Kidney (tissue), 22 donors: ENCODE results near the gene ZNF501. TPM values are rescaled to one million over a fixed set of nuclear protein-coding genes. Genes with fewer than 3 reads are reported as not detected.

Experiments
- DNase-seq, 5 donors: peaks; one replicate each; pipeline ENCODE4 v3.0.0-alpha.2; 2013 to 2020
- FAIRE-seq: peaks from 2 replicates; lab custom pipeline; 2012; peaks lifted over from hg19 to GRCh38; lab: Jason Lieb, UNC
- H3K27ac ChIP-seq, 2 donors: one replicate each; pipeline ENCODE4 v1.7.0; 2013; ENCODE audit warnings: low read depth in 2 of 2, low read length in 2 of 2, inconsistent platforms in 1 of 2
- H3K27me3 ChIP-seq: one replicate; pipeline ENCODE4 v1.7.1; 2013; ENCODE audit warnings: low read length, inconsistent platforms; ENCODE audit not compliant: control insufficient read depth, insufficient read depth
- H3K36me3 ChIP-seq, 3 donors: one replicate each; pipeline versions ENCODE4 v1.7.0 to v1.7.1; 2013; ENCODE audit warnings: low read length in 3 of 3, control low read depth in 1 of 3, inconsistent platforms in 1 of 3; ENCODE audit not compliant: insufficient read depth in 3 of 3, control insufficient read depth in 2 of 3
- H3K4me1 ChIP-seq, 3 donors: one replicate each; pipeline versions ENCODE4 v1.7.0 to v1.7.1; 2013; ENCODE audit warnings: low read length in 3 of 3, inconsistent platforms in 1 of 3, low read depth in 1 of 3; ENCODE audit not compliant: control insufficient read depth in 2 of 3, insufficient read depth in 2 of 3
- H3K4me3 ChIP-seq, 3 donors: one replicate each; pipeline versions ENCODE4 v1.7.0 to v1.8.1; 2013; ENCODE audit warnings: low read length in 3 of 3, control low read depth in 1 of 3, inconsistent platforms in 1 of 3
- H3K9ac ChIP-seq, 3 donors: one replicate each; pipeline versions ENCODE4 v1.7.0 to v1.7.1; 2013; ENCODE audit warnings: low read length in 3 of 3, control low read depth in 1 of 3, inconsistent platforms in 1 of 3
- H3K9me3 ChIP-seq, 3 donors: one replicate each; pipeline versions ENCODE4 v1.7.0 to v1.7.1; 2013; ENCODE audit warnings: low read length in 3 of 3, control low read depth in 1 of 3, inconsistent platforms in 1 of 3; ENCODE audit not compliant: control insufficient read depth in 2 of 3, insufficient read depth in 1 of 3
- intact Hi-C: fragments of 100-400 bp; cut with DNase I; formaldehyde crosslinking; loops from one replicate; pipeline ENCODE4 v1.11.1; 2022
- long read RNA-seq, 10 donors: library from polyadenylated mRNA in 1 of 10; unstranded in 1 of 10; transcript quantifications; one replicate each; pipeline ENCODE4 v2.0.0 and lab custom pipeline, GENCODE V29; 2021 to 2026
- polyA plus RNA-seq: library from polyadenylated mRNA; stranded (reverse); fragments of 350-450 nt; fragmentation: Illumina TruSeq; extraction: RNeasy Lipid Tissue Mini Kit (QIAGEN cat#74804); gene quantifications from one replicate; pipeline ENCODE4 v1.2.3, GENCODE V29; 2014; ENCODE audit warnings: low read depth, low replicate concordance; ENCODE audit not compliant: insufficient read depth
- total RNA-seq: library from RNA; stranded (reverse); fragmentation: NEBNext Ultra II Directional; extraction: Animal tissue kit (Norgen Biotek cat#: 25700); gene quantifications from one replicate; pipeline ENCODE4 v1.2.1, GENCODE V29; 2021
- TF ChIP-seq, protein P1 (sequence below): IDR thresholded peaks from 3 replicates; pipeline ENCODE4 v1.5.1; 2012; ENCODE audit warnings: mild to moderate bottlenecking, moderate library complexity, borderline replicate concordance; ENCODE audit not compliant: insufficient read depth; ENCODE audit errors: extremely low read depth
- donor health status: control.
- donor health status: control.
- donor health status: control.
- donor health status: control.
- donor health status: control.
- donor health status: DM: yes; HTN: yes; CAD: no.
- donor health status: Normal renal cell carcinoma (clear cell type).

The ZNF501 gene
- total RNA-seq (4.2 TPM), polyA plus RNA-seq (1.5 TPM)
- long read RNA-seq, donor 1, partial matches to known transcripts: 0 of 4 reads
- long read RNA-seq, donor 1, other reads (novel, unspliced or antisense): 0 of 4 reads
- long read RNA-seq, donor 2, partial matches to known transcripts: 0 of 5 reads
- long read RNA-seq, donor 2, other reads (novel, unspliced or antisense): 0 of 5 reads
- long read RNA-seq, donor 3, partial matches to known transcripts: 61 of 64 reads
- long read RNA-seq, donor 3, other reads (novel, unspliced or antisense): 0 of 64 reads
- long read RNA-seq, donor 4, partial matches to known transcripts: 0 of 4 reads
- long read RNA-seq, donor 4, other reads (novel, unspliced or antisense): 0 of 4 reads
- long read RNA-seq, donor 5, partial matches to known transcripts: 0 of 1 reads
- long read RNA-seq, donor 5, other reads (novel, unspliced or antisense): 0 of 1 reads
- long read RNA-seq, donor 6, partial matches to known transcripts: 0 of 4 reads
- long read RNA-seq, donor 6, other reads (novel, unspliced or antisense): 0 of 4 reads
- long read RNA-seq, donor 7, partial matches to known transcripts: 0 of 3 reads
- long read RNA-seq, donor 7, other reads (novel, unspliced or antisense): 0 of 3 reads
- long read RNA-seq, donor 8, partial matches to known transcripts: 0 of 3 reads
- long read RNA-seq, donor 8, other reads (novel, unspliced or antisense): 0 of 3 reads
- long read RNA-seq, donor 9, partial matches to known transcripts: 0 of 1 reads
- long read RNA-seq, donor 9, other reads (novel, unspliced or antisense): 0 of 1 reads
- long read RNA-seq, donor 10, partial matches to known transcripts: 0 of 3 reads
- long read RNA-seq, donor 10, other reads (novel, unspliced or antisense): 0 of 3 reads

DNA sequence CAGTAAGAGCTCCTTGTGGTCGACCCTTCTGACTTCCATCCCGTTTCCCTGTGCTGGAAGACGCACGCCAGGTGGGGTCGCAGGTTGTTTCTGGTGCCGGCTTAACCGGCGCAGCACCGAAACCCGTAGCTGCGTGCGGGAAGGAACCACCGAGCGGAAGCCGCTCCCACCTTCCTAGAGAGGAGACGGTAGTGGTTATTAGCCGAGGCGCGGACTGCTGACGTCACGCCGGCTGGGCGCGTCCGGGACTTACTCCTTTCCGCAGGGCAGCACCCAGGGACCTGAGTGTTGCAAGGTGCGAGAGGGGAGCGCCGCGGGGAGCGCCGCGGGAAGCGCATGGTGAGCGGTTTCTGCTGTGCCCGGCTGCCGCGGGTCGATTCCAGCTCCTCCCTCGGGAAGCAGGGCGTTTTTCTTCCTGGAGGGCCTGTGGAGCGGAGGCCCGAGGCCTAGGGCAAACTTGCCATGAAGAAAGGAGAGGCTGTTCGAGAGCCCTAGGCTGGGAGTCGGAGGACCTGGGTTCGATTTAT is at the start of gene ZNF501:
TSS of gene ZNF501 (plus strand) at position 252 of the 527 bp plus-strand sequence. CDS start 4,787 bp downstream, outside the sequence.
- FAIRE-seq: no peak
- intact Hi-C loops: no loop called here
- TF ChIP-seq, protein P1, sequence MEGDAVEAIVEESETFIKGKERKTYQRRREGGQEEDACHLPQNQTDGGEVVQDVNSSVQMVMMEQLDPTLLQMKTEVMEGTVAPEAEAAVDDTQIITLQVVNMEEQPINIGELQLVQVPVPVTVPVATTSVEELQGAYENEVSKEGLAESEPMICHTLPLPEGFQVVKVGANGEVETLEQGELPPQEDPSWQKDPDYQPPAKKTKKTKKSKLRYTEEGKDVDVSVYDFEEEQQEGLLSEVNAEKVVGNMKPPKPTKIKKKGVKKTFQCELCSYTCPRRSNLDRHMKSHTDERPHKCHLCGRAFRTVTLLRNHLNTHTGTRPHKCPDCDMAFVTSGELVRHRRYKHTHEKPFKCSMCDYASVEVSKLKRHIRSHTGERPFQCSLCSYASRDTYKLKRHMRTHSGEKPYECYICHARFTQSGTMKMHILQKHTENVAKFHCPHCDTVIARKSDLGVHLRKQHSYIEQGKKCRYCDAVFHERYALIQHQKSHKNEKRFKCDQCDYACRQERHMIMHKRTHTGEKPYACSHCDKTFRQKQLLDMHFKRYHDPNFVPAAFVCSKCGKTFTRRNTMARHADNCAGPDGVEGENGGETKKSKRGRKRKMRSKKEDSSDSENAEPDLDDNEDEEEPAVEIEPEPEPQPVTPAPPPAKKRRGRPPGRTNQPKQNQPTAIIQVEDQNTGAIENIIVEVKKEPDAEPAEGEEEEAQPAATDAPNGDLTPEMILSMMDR: peak; percentile 6
- DNase-seq: peak; percentile 95 to 97 (median 97)
- Histone ChIP-seq H3K27me3 (no peaks in the 10 kb centered on the region), H3K4me1 (no peaks in the 10 kb centered on the region), H3K36me3 (peaks cover 7 to 19% (median 10%) of the 10 kb centered on the region in 3 donors), H3K9me3 (peaks cover 9 to 77% (median 41%) of the 10 kb centered on the region in 3 donors), H3K9ac (peak within 1 kb of the TSS; percentile 27 to 93 (median 70)), H3K4me3 (peak within 1 kb of the TSS; percentile 51 to 97 (median 91)), H3K27ac (no peak within 1 kb of the TSS)

DNA sequence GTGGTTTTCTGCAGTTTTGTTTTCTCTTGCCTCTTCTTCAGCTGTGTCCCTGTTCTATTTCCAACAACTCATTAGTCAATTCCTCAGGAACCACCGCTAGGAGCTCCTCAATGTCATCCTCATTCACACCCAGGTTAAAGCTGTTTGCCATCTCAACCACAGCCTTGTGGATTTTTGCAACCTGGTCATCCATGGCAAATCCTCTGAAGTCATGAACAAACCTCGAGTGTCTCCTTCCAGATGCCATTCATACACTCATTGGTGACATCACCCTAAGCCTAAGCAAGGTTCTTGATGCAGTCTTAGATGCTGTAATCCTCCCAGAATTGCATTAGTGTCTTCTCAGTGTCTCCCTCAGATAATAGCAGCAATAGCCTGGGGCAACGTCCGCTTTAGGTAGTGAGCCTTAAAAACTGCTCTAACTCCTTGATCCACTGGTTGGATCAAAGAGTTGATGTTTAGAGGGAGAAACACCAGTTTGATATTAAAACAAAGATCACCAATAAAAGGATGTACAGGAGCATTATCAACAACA is 48.4 kb upstream of the ZNF501 start:
- Histone ChIP-seq H3K4me1 (peaks cover 0 to 4% (median 3%) of the 10 kb centered on the region in 3 donors), H3K9ac (no peak overlapping the region), H3K9me3 (peaks cover 0 to 3% (median 0%) of the 10 kb centered on the region in 3 donors), H3K27me3 (no peaks in the 10 kb centered on the region), H3K4me3 (no peak overlapping the region), H3K36me3 (no peaks in the 10 kb centered on the region), H3K27ac (no peak overlapping the region)
- intact Hi-C loops: no loop called here
- DNase-seq (no peak), FAIRE-seq (no peak)
- TF ChIP-seq, protein P1: no peak

DNA sequence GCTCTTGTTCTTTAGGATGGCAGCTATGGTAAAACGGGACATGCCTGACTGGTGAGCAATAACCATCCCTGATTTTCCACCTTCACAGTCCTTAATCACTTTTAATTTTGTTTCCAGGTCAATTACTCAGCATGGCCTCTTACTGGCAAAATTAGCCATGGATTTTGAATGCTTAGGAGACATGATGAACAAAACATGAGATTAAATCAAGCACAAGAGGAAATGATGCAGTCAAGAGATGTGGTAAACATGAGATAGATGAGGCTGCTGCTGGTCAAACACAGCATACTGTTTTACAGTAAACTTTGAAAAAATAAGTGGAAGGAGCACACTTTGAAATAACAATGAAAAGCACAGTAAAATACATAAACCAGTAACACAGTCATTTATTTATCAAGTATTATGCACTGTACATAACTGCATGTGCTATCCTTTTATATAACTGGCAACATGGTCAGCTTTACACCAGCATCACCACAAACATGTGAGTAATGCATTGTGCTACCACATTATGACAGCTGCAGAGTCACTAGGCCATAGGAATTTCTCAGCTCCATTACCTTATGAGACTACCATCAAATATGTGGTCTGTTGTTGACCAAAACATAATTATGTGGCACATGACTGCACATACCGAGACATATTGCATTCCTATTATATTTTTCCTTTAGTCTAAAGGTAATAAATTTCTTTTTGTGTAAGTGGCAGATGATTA is 47.1 kb upstream of the ZNF501 start:
- H3K4me3 ChIP-seq: no peak overlapping the region
- no peaks in the 10 kb centered on the region for H3K36me3 ChIP-seq
- peaks cover 0 to 3% (median 0%) of the 10 kb centered on the region in 3 donors for H3K9me3 ChIP-seq
- intact Hi-C loops: no loop called here
- H3K9ac ChIP-seq: no peak overlapping the region
- H3K27me3 ChIP-seq: no peaks in the 10 kb centered on the region
- TF ChIP-seq, protein P1: no peak
- H3K27ac ChIP-seq: no peak overlapping the region
- DNase-seq (no peak), FAIRE-seq (no peak)
- peaks cover 0 to 5% (median 3%) of the 10 kb centered on the region in 3 donors for H3K4me1 ChIP-seq
